HCT116 (cell line): Measurements from ENCODE around the gene CHRNA5. TPM values are rescaled to one million over a fixed set of nuclear protein-coding genes. Genes with fewer than 3 reads are reported as not detected.

Source experiments
- ATAC-seq: fragments of 200-7000 bp; cut with Tn5 transposase; 2 replicates; pipeline ENCODE4 v1.9.1; 2020; ENCODE audit warnings: mild to moderate bottlenecking, moderate library complexity
- BruUV-seq: library from RNA; stranded (reverse); fragments of 400-500 nt; replicated peaks from 2 replicates; lab custom pipeline; 2021; lab: Mats Ljungman, UMichigan
- CTCF ChIA-PET: fragments of 300-600 bp; sonication (Branson Sonifier 250); formaldehyde crosslinking; loops from one replicate; lab custom pipeline; 2021; ENCODE audit warnings: antibody characterized with exemption; lab: Charles Lee
- POLR2A ChIA-PET: fragments of 300-600, 350-600 bp; sonication (Branson Sonifier 250); formaldehyde crosslinking; loops from one replicate; lab custom pipeline; 2021; ENCODE audit warnings: antibody characterized with exemption; lab: Charles Lee
- RAD21 ChIA-PET, 2 experiments: fragments of 300-600 bp; sonication (Branson Sonifier 250); formaldehyde crosslinking; loops; one replicate each; lab custom pipeline; 2023; ENCODE audit warnings: low total read pairs in 2 of 2; ENCODE audit not compliant: uncharacterized antibody in 2 of 2, unreplicated experiment in 2 of 2, low non-redundant PET in 1 of 2; lab: Charles Lee
- DNase-seq: peaks from one replicate; pipeline ENCODE4 v3.0.0-alpha.2; 2010; ENCODE audit warnings: low read depth, low spot score
- H2AFZ ChIP-seq: fragments of 200-600 bp; shearing (Covaris generic), sonication (generic); 2 replicates; pipeline ENCODE4 v1.6.1; 2017; ENCODE audit warnings: low read depth, mixed run types, mixed read lengths, antibody characterized with exemption, low read length; ENCODE audit not compliant: poor library complexity, severe bottlenecking
- H3K27ac ChIP-seq: 2 replicates; pipeline ENCODE4 v1.5.1; 2012; ENCODE audit warnings: low read depth, low read length
- H3K27me3 ChIP-seq: fragments of 200-600 bp; sonication (generic); 2 replicates; pipeline ENCODE4 v1.6.1; 2016; ENCODE audit warnings: mixed run types, low read length, mixed read lengths; ENCODE audit not compliant: insufficient read depth
- H3K36me3 ChIP-seq, 2 experiments: fragments of 200-500 bp in 1 of 2; fragments of 200-600 bp in 1 of 2; sonication (Bioruptor generic) in 1 of 2; sonication (generic) in 1 of 2; 2 replicates each; pipeline versions ENCODE4 v1.5.1 to v1.6.1; 2014 to 2016; ENCODE audit warnings: low read length in 2 of 2, inconsistent platforms in 1 of 2, mixed read lengths in 1 of 2, mixed run types in 1 of 2; ENCODE audit not compliant: insufficient read depth in 2 of 2, control insufficient read depth in 1 of 2
- H3K4me1 ChIP-seq, 2 experiments: fragments of 200-600 bp in 1 of 2; sonication (generic) in 1 of 2; 2 replicates each; pipeline versions ENCODE4 v1.5.1 to v1.6.1; 2012 to 2017; ENCODE audit warnings: low read length in 2 of 2, inconsistent platforms in 1 of 2, mild to moderate bottlenecking in 1 of 2, mixed read lengths in 1 of 2, mixed run types in 1 of 2, moderate library complexity in 1 of 2; ENCODE audit not compliant: insufficient read depth in 2 of 2, control insufficient read depth in 1 of 2
- H3K4me2 ChIP-seq: fragments of 200-600 bp; sonication (generic); 2 replicates; pipeline ENCODE4 v1.6.1; 2017; ENCODE audit warnings: mixed run types, low read length, mixed read lengths
- H3K4me3 ChIP-seq, 2 experiments: fragments of 200-600 bp in 1 of 2; sonication (generic) in 1 of 2; replicated peaks in 1 of 2; 2 replicates each; pipeline ENCODE4 v1.5.1; 2011 to 2016; ENCODE audit warnings: low read length in 2 of 2, control low read depth in 1 of 2, low read depth in 1 of 2, mild to moderate bottlenecking in 1 of 2, mixed read lengths in 1 of 2, mixed run types in 1 of 2
- H3K79me2 ChIP-seq: fragments of 200-600 bp; sonication (generic); 2 replicates; pipeline ENCODE4 v1.6.1; 2017; ENCODE audit warnings: mild to moderate bottlenecking, mixed run types, low read length, moderate library complexity, mixed read lengths; ENCODE audit not compliant: insufficient read depth
- H3K9ac ChIP-seq: fragments of 200-600 bp; sonication (generic); 2 replicates; pipeline ENCODE4 v1.6.1; 2016; ENCODE audit warnings: low read length, mixed read lengths
- H3K9me2 ChIP-seq: fragments of 200-600 bp; sonication (generic), shearing (Covaris generic); 2 replicates; pipeline ENCODE4 v1.6.1; 2017; ENCODE audit warnings: mixed run types, mild to moderate bottlenecking, moderate library complexity; ENCODE audit not compliant: insufficient read depth
- H3K9me3 ChIP-seq, 2 experiments: fragments of 200-500 bp in 1 of 2; fragments of 200-600 bp in 1 of 2; sonication (Bioruptor generic) in 1 of 2; sonication (generic) in 1 of 2; 2 replicates each; pipeline ENCODE4 v1.6.1; 2014 to 2017; ENCODE audit warnings: low read length in 2 of 2, mixed read lengths in 2 of 2, inconsistent platforms in 1 of 2, low read depth in 1 of 2, mild to moderate bottlenecking in 1 of 2, mixed run types in 1 of 2, moderate library complexity in 1 of 2; ENCODE audit not compliant: control insufficient read depth in 1 of 2, insufficient read depth in 1 of 2
- H4K20me1 ChIP-seq: fragments of 200-600 bp; sonication (generic), shearing (Covaris generic); 2 replicates; pipeline ENCODE4 v1.6.1; 2017; ENCODE audit warnings: mixed run types, mild to moderate bottlenecking, moderate library complexity; ENCODE audit not compliant: insufficient read depth
- ATF3 ChIP-seq: IDR thresholded peaks from 2 replicates; pipeline ENCODE4 v1.6.1; 2012
- CBX3 ChIP-seq: IDR thresholded peaks from 2 replicates; pipeline ENCODE4 v1.6.1; 2012; ENCODE audit warnings: low read depth
- CEBPB ChIP-seq: IDR thresholded peaks from 2 replicates; pipeline ENCODE4 v1.6.1; 2012; ENCODE audit warnings: low read depth
- EGR1 ChIP-seq: IDR thresholded peaks from 2 replicates; pipeline ENCODE4 v1.6.1; 2012; ENCODE audit warnings: low read depth
- ELF1 ChIP-seq: IDR thresholded peaks from 2 replicates; pipeline ENCODE4 v1.6.1; 2012; ENCODE audit warnings: low read depth, borderline replicate concordance
- EZH2 ChIP-seq: fragments of 200-600 bp; sonication (generic); IDR thresholded peaks from 2 replicates; pipeline ENCODE4 v1.6.1; 2017; ENCODE audit warnings: antibody characterized with exemption, mixed run types
- EZH2phosphoT487 ChIP-seq: fragments of 200-600 bp; IDR thresholded peaks from 2 replicates; pipeline ENCODE4 v1.6.1; 2018; ENCODE audit warnings: antibody characterized with exemption, borderline replicate concordance
- FOSL1 ChIP-seq: IDR thresholded peaks from 2 replicates; pipeline ENCODE4 v1.6.1; 2012; ENCODE audit warnings: low read depth
- POLR2A ChIP-seq: IDR thresholded peaks from 2 replicates; pipeline ENCODE4 v1.7.0; 2011; ENCODE audit warnings: borderline replicate concordance; ENCODE audit not compliant: insufficient read depth, insufficient read length; ENCODE audit errors: extremely low read depth
- POLR2AphosphoS5 ChIP-seq: IDR thresholded peaks from 2 replicates; pipeline ENCODE4 v1.6.1; 2011; ENCODE audit warnings: mild to moderate bottlenecking, low read depth, low read length, moderate library complexity
- SIN3A ChIP-seq: IDR thresholded peaks from 2 replicates; pipeline ENCODE4 v1.6.1; 2012; ENCODE audit warnings: low read depth
- SRF ChIP-seq: IDR thresholded peaks from 2 replicates; pipeline ENCODE4 v1.6.1; 2012; ENCODE audit warnings: low read depth
- TCF7L2 ChIP-seq: IDR thresholded peaks from 2 replicates; pipeline ENCODE4 v1.7.0; 2011; ENCODE audit warnings: borderline replicate concordance, inconsistent platforms; ENCODE audit not compliant: insufficient read depth, insufficient read length; ENCODE audit errors: extremely low read depth
- YY1 ChIP-seq: IDR thresholded peaks from 2 replicates; pipeline ENCODE4 v1.6.1; 2011; ENCODE audit warnings: low read length, low read depth, moderate library complexity, mild to moderate bottlenecking; ENCODE audit not compliant: insufficient replicate concordance; ENCODE audit errors: extremely low read depth
- ZBTB33 ChIP-seq: IDR thresholded peaks from 2 replicates; pipeline ENCODE4 v1.6.1; 2011; ENCODE audit warnings: mild to moderate bottlenecking, low read length, moderate library complexity; ENCODE audit not compliant: insufficient replicate concordance; ENCODE audit errors: extremely low read depth
- ZFX ChIP-seq: fragments of 450-650 bp; IDR thresholded peaks from 2 replicates; pipeline ENCODE4 v1.6.1; 2017
- ZNF274 ChIP-seq: fragments of 200-500 bp; sonication (Bioruptor generic); IDR thresholded peaks from 2 replicates; pipeline ENCODE4 v1.6.1; 2014; ENCODE audit warnings: mild to moderate bottlenecking, low read depth, low read length, inconsistent platforms
- intact Hi-C: fragments of 100-400 bp; cut with micrococcal nuclease; formaldehyde crosslinking; loops from 2 replicates; pipeline ENCODE4 v1.10.0; 2022
- total RNA-seq: library from RNA; stranded (reverse); gene quantifications from one replicate; pipeline ENCODE4 v1.2.1, GENCODE V29; 2021; ENCODE audit not compliant: unreplicated experiment

The CHRNA5 gene
- total RNA-seq, 1 experiment from 2014 or later: 25.2 TPM

DNA sequence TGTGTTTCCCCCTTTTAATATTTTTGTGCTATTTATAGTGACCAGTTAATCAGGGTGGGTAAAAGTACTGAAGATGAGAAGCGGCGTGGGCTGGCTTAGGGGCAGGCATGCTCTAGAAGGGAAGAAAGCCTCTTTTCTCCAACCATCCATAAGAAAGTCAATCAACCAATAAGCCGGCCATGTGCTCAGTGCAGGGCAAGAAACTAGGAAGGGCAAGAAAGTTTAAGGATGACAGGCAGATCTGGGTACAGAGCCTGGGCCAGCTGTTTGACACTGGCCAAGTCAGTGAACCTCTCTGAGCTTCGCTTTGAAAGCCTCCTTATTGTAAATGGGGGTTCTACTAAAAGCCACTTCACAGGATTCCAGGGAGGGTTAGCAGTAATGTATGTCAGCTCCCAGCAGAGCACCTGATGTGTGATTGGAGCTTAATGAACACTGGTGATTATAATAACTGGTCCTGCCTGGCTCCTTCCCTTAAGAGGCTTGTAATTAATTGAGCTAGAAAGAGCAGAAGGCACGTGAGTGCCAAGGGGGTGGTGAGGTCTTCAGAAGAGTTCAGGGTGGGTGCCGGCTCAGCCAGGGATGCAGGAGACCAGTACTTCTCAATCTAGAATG lies 61.2 kb downstream of the CHRNA5 start (continued):
- no peak for TF ChIP-seq CEBPB
- no peak for TF ChIP-seq POLR2AphosphoS5
- no peak for TF ChIP-seq SIN3A
- TF ChIP-seq ATF3: no peak
- TF ChIP-seq EZH2phosphoT487: no peak
- no peak for TF ChIP-seq ZBTB33
- no peak for TF ChIP-seq FOSL1
- TF ChIP-seq ELF1: no peak
- TF ChIP-seq ZNF274: no peak
- no peak for TF ChIP-seq EZH2
- no peak for TF ChIP-seq TCF7L2
- TF ChIP-seq YY1: no peak
- no peak for TF ChIP-seq EGR1

- Histone ChIP-seq H2AFZ (no peak overlapping the region), H3K36me3 (no peaks in the 10 kb centered on the region), H3K4me1 (no peaks in the 10 kb centered on the region), H3K27ac (no peak overlapping the region), H3K9ac (no peak overlapping the region), H3K4me3 (no peak overlapping the region), H3K9me3 (no peaks in the 10 kb centered on the region), H3K9me2 (no peaks in the 10 kb centered on the region), H4K20me1 (no peaks in the 10 kb centered on the region), H3K4me2 (no peak overlapping the region), H3K79me2 (no peaks in the 10 kb centered on the region), H3K27me3 (no peaks in the 10 kb centered on the region)
- no TSS peak for BruUV-seq
- ChIA-PET RAD21 (no interaction called here), POLR2A (no interaction called here), CTCF (no interaction called here)
- no peak for ATAC-seq
- intact Hi-C loops: no loop called here
- no peak for DNase-seq
- TF ChIP-seq ATF3: no peak
- no peak for TF ChIP-seq ELF1
- no peak for TF ChIP-seq SIN3A
- TF ChIP-seq SRF: no peak
- TF ChIP-seq CBX3: no peak
- TF ChIP-seq EZH2phosphoT487: no peak
- no peak for TF ChIP-seq POLR2A
- no peak for TF ChIP-seq FOSL1
- TF ChIP-seq ZNF274: no peak
- TF ChIP-seq ZFX: no peak
Measured at GRCh38 chr15:78627348-78627747, 62.0 kb downstream of the CHRNA5 start.
